ENCODE data around the gene SETX.

SETX gene

GRCh38 chr9:132238026-132238972, 116.5 kb downstream of the SETX start:
- Histone ChIP-seq H3K4me1 (peaks cover 37 to 68% (median 61%) of the 10 kb centered on the region in 10 experiments), H3K36me3 (no peaks in the 10 kb centered on the region), H3K27ac (no peak overlapping the region), H3K4me2 (peak overlapping the region in 10 of 11 experiments; percentile 80 to 98 (median 94); a peak in 19 of 22 replicates), H3K4me3 (no peak overlapping the region), H3K27me3 (no peaks in the 10 kb centered on the region), H4K20me1 (peaks cover 0 to 26% (median 9%) of the 10 kb centered on the region in 11 experiments; a peak in 8 of 22 replicates), H3K9me3 (replicated peaks in 1 of 11) (no peaks in the 10 kb centered on the region), H3K9ac (no peak overlapping the region)
- no peak for TF ChIP-seq Cebpa-rat (IDR thresholded peaks at IDR 0.05)

DNA sequence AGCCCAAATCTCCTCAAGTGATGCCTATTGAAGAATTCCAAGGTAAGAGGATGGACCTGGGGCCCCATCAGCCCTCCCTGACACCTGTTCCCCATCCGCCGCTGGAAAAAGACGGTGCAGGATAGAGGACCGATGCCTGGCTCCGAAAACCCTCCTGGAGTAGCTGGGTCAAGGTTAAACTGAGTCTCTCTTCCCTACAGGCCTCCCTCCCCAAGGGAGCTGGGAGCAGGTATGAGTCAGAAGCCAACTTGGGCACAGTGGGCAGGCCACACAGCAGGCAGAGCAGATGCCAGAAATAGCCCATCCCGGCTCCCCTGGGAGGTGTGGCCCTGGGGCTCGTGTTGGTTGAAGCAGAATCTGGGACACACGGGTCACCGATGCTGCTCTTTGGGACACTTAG, 117.3 kb downstream of the SETX start:
- Histone ChIP-seq H3K9ac (peak overlapping the region in 2 of 11 experiments; percentile 6 to 14; a peak in 1 of 22 replicates), H3K27ac (no peak overlapping the region), H3K9me3 (replicated peaks in 1 of 11) (no peaks in the 10 kb centered on the region), H3K36me3 (no peaks in the 10 kb centered on the region), H3K4me2 (peak overlapping the region in 10 of 11 experiments; percentile 44 to 83 (median 66); a peak in 19 of 22 replicates), H3K4me3 (no peak overlapping the region), H3K4me1 (peaks cover 29 to 68% (median 60%) of the 10 kb centered on the region in 10 experiments), H3K27me3 (no peaks in the 10 kb centered on the region), H4K20me1 (peaks cover 0 to 26% (median 9%) of the 10 kb centered on the region in 11 experiments; a peak in 8 of 22 replicates)
- TF ChIP-seq Cebpa-rat (IDR thresholded peaks at IDR 0.05) = no peak

DNA sequence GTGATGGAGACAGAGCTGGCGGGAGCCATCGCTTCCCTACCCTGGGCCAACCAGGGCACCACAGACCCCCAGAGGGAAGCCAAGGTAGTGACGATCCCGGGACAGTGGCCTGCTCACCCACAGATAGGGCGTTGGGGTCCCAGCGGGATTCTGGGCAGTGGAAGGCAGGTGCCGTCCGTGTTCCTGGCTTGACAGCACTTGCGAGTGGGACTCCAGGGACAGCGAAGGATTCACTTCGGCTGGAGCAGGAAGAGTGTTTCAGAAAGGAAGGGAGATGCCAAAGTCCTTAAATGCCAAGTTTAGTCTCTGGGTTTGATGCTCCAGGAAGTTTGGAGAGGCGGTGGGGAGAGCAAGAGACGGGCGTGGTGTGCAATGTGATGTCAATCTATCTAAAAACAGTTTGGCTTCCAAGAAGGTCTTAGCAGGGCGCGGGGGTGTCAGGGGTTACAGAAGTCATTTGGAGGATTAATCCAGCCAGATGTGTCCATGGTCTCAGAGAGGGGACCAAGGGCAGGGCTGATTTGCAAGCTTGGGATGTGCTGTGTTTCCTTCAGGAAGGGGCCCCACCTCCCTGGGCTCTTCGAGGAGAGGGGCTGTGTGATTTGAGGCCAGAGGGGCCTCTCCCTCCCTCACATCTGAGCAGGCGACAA, 118.0 kb downstream of the SETX start:
- Histone ChIP-seq H3K9me3 (replicated peaks in 1 of 11) (no peaks in the 10 kb centered on the region), H3K27me3 (no peaks in the 10 kb centered on the region), H3K4me2 (peak overlapping the region in 10 of 11 experiments; percentile 25 to 83 (median 66); a peak in 20 of 22 replicates), H3K4me1 (peaks cover 28 to 74% (median 65%) of the 10 kb centered on the region in 10 experiments), H3K4me3 (no peak overlapping the region), H3K9ac (peak overlapping the region in 3 of 11 experiments; percentile 14 to 26 (median 14); a peak in 4 of 22 replicates), H3K27ac (no peak overlapping the region), H4K20me1 (peaks cover 0 to 29% (median 9%) of the 10 kb centered on the region in 11 experiments; a peak in 8 of 22 replicates), H3K36me3 (no peaks in the 10 kb centered on the region)
- TF ChIP-seq Cebpa-rat (IDR thresholded peaks at IDR 0.05) = no peak

- no peaks in the 10 kb centered on the region for H3K27me3 ChIP-seq
- peaks cover 0 to 29% (median 9%) of the 10 kb centered on the region in 11 experiments; a peak in 8 of 22 replicates for H4K20me1 ChIP-seq
- peak overlapping the region in 10 of 11 experiments; percentile 25 to 83 (median 66); a peak in 18 of 22 replicates for H3K4me2 ChIP-seq
- H3K9me3 ChIP-seq (replicated peaks in 1 of 11) = no peaks in the 10 kb centered on the region
- TF ChIP-seq Cebpa-rat (IDR thresholded peaks at IDR 0.05) = no peak
- no peak overlapping the region for H3K27ac ChIP-seq
- peak overlapping the region in 1 of 11 experiments; percentile 14; a peak in 1 of 22 replicates for H3K9ac ChIP-seq
- H3K4me3 ChIP-seq = no peak overlapping the region
- H3K4me1 ChIP-seq = peaks cover 28 to 74% (median 66%) of the 10 kb centered on the region in 10 experiments
- H3K36me3 ChIP-seq = no peaks in the 10 kb centered on the region
Measured at GRCh38 chr9:132235894-132236661, 118.7 kb downstream of the SETX start.

- Histone ChIP-seq H3K4me2 (no peak overlapping the region), H3K36me3 (no peaks in the 10 kb centered on the region), H3K4me3 (no peak overlapping the region), H4K20me1 (peaks cover 0 to 29% (median 9%) of the 10 kb centered on the region in 11 experiments; a peak in 8 of 22 replicates), H3K27me3 (no peaks in the 10 kb centered on the region), H3K27ac (no peak overlapping the region), H3K9ac (no peak overlapping the region), H3K9me3 (replicated peaks in 1 of 11) (no peaks in the 10 kb centered on the region), H3K4me1 (peaks cover 21 to 67% (median 59%) of the 10 kb centered on the region in 10 experiments)
- no peak for TF ChIP-seq Cebpa-rat (IDR thresholded peaks at IDR 0.05)
Measured at GRCh38 chr9:132235125-132235524, 119.7 kb downstream of the SETX start.

DNA sequence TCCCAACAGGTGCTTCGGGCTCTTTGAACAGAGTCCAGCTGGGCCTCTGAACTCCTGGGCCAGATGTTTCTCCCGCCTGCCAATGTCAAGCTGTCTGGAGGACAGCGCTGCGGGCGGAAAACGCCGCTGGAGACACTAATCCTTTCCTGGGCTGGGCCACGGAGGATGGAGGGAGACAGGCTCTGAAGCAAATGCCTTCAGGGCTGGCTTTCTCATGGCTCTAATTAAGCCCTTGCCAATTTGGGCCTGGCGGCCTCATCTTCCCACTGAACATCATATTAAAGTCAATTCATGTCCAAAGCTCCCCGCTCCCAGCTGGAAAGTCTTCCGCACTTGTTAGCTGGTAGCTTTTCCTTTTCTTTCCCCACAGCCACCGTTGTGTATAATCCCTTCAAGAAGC, 120.3 kb downstream of the SETX start:
- Histone ChIP-seq H3K4me3 (no peak overlapping the region), H3K9me3 (replicated peaks in 1 of 11) (no peaks in the 10 kb centered on the region), H3K4me2 (no peak overlapping the region), H3K27ac (no peak overlapping the region), H3K9ac (no peak overlapping the region), H3K36me3 (no peaks in the 10 kb centered on the region), H3K27me3 (no peaks in the 10 kb centered on the region), H4K20me1 (peaks cover 0 to 29% (median 9%) of the 10 kb centered on the region in 11 experiments; a peak in 8 of 22 replicates), H3K4me1 (peaks cover 15 to 61% (median 53%) of the 10 kb centered on the region in 10 experiments)
- TF ChIP-seq Cebpa-rat (IDR thresholded peaks at IDR 0.05) = no peak

DNA sequence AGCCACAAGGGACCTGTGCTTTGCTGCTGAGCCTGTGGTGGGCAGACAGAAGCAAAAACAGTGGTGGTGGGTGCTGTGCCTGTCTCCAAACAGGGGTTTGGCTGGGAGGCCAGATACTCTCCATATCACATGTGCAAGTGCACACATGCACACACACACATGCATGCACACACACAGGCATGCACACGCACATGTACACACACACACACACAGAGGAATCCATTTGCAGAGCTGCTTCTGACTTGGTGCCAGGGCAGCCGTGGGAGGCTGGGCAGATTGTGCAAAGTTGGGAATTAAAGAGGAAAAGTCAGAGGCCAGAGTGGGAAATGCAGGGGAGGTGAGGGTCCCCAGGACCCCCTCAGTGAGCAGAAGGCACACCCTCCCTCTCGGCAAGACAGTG, 121.6 kb downstream of the SETX start:
- H4K20me1 ChIP-seq = peaks cover 0 to 22% (median 0%) of the 10 kb centered on the region in 11 experiments; a peak in 6 of 22 replicates
- H3K4me2 ChIP-seq = peak overlapping the region in 8 of 11 experiments; percentile 43 to 63 (median 54); a peak in 14 of 22 replicates
- no peaks in the 10 kb centered on the region for H3K9me3 ChIP-seq (replicated peaks in 1 of 11)
- peaks cover 7 to 53% (median 46%) of the 10 kb centered on the region in 10 experiments; a peak in 18 of 20 replicates for H3K4me1 ChIP-seq
- no peak overlapping the region; a peak in 1 of 22 replicates for H3K9ac ChIP-seq
- H3K4me3 ChIP-seq = no peak overlapping the region
- H3K27ac ChIP-seq = no peak overlapping the region
- no peaks in the 10 kb centered on the region for H3K36me3 ChIP-seq
- no peaks in the 10 kb centered on the region for H3K27me3 ChIP-seq
- TF ChIP-seq Cebpa-rat (IDR thresholded peaks at IDR 0.05) = no peak

GRCh38 chr9:132232522-132232921, 122.3 kb downstream of the SETX start:
- Histone ChIP-seq H4K20me1 (peaks cover 0 to 26% (median 0%) of the 10 kb centered on the region in 11 experiments; a peak in 6 of 22 replicates), H3K27ac (no peak overlapping the region), H3K4me1 (peaks cover 5 to 52% (median 46%) of the 10 kb centered on the region in 10 experiments; a peak in 18 of 20 replicates), H3K9ac (peak overlapping the region in 4 of 11 experiments; percentile 6 to 11 (median 8); a peak in 1 of 22 replicates), H3K27me3 (no peaks in the 10 kb centered on the region), H3K4me2 (peak overlapping the region in 8 of 11 experiments; percentile 43 to 63 (median 54); a peak in 16 of 22 replicates), H3K4me3 (no peak overlapping the region), H3K9me3 (replicated peaks in 1 of 11) (no peaks in the 10 kb centered on the region), H3K36me3 (no peaks in the 10 kb centered on the region)
- TF ChIP-seq Cebpa-rat (IDR thresholded peaks at IDR 0.05) = no peak

Measured in BLaER1 treated with 17β-estradiol and CSF1 and Interleukin-3, amounts not matched to agents 10 nM and 100 nM (cell line).